ENCODE data around the gene CRLF3. TPM values are rescaled to one million over a fixed set of nuclear protein-coding genes. Genes with fewer than 3 reads are reported as not detected.
A peak's percentile ranks its signal among the peaks of the same experiment; 100 is the strongest.

Gene CRLF3, protein sequence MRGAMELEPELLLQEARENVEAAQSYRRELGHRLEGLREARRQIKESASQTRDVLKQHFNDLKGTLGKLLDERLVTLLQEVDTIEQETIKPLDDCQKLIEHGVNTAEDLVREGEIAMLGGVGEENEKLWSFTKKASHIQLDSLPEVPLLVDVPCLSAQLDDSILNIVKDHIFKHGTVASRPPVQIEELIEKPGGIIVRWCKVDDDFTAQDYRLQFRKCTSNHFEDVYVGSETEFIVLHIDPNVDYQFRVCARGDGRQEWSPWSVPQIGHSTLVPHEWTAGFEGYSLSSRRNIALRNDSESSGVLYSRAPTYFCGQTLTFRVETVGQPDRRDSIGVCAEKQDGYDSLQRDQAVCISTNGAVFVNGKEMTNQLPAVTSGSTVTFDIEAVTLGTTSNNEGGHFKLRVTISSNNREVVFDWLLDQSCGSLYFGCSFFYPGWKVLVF
- 10 to 100 TPM; 13.0 to 16.4 TPM for total RNA-seq

DNA sequence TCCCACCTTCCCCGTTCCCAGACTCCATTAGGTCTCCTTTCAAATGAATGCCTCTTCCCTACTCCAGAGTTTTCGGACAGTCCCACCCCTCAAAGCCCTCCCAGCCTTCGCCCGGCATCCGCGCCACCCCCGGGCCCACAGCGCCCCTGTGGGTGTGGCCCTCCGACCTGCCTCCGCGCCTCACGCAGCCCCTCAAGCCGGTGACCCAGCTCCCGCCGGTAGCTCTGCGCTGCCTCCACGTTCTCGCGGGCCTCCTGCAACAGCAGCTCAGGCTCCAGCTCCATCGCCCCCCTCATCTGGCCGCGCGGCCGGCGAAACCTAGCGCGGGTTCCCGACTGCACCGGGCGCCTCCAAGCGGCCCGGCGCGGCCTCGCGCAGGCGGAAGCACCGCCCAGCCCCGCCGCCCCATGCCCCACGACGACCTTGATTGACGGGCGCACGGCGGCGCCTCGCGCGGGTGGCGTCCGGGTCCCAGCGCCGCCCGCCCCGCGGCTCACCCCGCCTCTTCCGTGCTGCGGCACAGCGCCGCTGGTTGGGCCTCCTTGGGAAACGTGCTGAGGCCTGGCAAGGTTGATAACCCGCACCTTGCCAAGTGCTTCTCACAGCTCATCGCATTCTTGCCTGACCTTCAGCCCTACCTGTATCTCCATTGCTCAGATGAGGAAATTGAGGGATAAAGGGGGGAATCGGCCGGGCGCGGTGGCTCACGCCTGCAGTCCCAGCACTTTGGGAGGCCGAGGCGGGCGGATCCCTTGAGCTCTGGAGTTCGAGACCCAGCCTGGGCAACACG lies at the start of gene CRLF3:
Gene CRLF3, minus strand, starts transcription at position 337 of the 790 bp plus-strand sequence. Its CDS starts 41 bp downstream, at position 296.
- H3K4me1 ChIP-seq (ENCODE audit: control insufficient read depth in 1 of 2, low read depth in 2 of 2) = peaks cover 2 to 5% of the 10 kb centered on the region in 2 donors
- DNase-seq (ENCODE audit: low spot score) (peak; percentile 50), ATAC-seq (ENCODE audit: insufficient number of reproducible peaks, low FRiP score, low read depth) (peak; percentile 83)
- no peaks in the 10 kb centered on the region for H3K36me3 ChIP-seq
- TF ChIP-seq, protein P1, sequence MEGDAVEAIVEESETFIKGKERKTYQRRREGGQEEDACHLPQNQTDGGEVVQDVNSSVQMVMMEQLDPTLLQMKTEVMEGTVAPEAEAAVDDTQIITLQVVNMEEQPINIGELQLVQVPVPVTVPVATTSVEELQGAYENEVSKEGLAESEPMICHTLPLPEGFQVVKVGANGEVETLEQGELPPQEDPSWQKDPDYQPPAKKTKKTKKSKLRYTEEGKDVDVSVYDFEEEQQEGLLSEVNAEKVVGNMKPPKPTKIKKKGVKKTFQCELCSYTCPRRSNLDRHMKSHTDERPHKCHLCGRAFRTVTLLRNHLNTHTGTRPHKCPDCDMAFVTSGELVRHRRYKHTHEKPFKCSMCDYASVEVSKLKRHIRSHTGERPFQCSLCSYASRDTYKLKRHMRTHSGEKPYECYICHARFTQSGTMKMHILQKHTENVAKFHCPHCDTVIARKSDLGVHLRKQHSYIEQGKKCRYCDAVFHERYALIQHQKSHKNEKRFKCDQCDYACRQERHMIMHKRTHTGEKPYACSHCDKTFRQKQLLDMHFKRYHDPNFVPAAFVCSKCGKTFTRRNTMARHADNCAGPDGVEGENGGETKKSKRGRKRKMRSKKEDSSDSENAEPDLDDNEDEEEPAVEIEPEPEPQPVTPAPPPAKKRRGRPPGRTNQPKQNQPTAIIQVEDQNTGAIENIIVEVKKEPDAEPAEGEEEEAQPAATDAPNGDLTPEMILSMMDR (IDR thresholded peaks at IDR 0.05) = peak; percentile 62
- H3K4me3 ChIP-seq = peak within 1 kb of the TSS; percentile 94
- peak within 1 kb of the TSS; percentile 61 to 70 for H3K27ac ChIP-seq
- no peaks in the 10 kb centered on the region for H3K9me3 ChIP-seq
- no peaks in the 10 kb centered on the region for H3K27me3 ChIP-seq (replicated peaks; ENCODE audit: insufficient read depth)

DNA sequence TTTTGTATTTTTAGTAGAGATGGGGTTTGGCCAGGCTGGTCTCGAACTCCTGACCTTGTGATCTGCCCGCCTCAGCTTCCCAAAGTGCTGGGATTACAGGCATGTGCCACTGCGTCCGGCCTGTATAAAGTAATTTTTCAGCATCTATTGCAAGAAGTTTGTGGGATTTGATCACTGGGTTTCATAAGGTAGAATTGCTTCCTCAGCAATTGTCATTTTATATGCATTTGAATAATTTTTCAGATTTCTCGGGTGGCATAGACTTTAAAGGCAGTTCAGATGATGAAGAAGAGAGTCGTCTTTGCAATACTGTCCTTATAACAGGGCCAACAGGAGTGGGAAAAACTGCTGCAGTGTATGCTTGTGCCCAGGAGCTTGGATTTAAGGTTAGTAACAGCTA lies 44.5 kb upstream of the CRLF3 start:
- ATAC-seq (ENCODE audit: insufficient number of reproducible peaks, low FRiP score, low read depth) = no peak
- DNase-seq (ENCODE audit: low spot score) = no peak
- H3K36me3 ChIP-seq = no peaks in the 10 kb centered on the region
- H3K4me3 ChIP-seq = no peak overlapping the region
- no peak overlapping the region for H3K27ac ChIP-seq
- no peaks in the 10 kb centered on the region for H3K9me3 ChIP-seq
- H3K27me3 ChIP-seq (replicated peaks; ENCODE audit: insufficient read depth) = no peaks in the 10 kb centered on the region
- H3K4me1 ChIP-seq (ENCODE audit: control insufficient read depth in 1 of 2, low read depth in 2 of 2) = no peaks in the 10 kb centered on the region
- TF ChIP-seq, protein P1 (IDR thresholded peaks at IDR 0.05) = no peak

DNA sequence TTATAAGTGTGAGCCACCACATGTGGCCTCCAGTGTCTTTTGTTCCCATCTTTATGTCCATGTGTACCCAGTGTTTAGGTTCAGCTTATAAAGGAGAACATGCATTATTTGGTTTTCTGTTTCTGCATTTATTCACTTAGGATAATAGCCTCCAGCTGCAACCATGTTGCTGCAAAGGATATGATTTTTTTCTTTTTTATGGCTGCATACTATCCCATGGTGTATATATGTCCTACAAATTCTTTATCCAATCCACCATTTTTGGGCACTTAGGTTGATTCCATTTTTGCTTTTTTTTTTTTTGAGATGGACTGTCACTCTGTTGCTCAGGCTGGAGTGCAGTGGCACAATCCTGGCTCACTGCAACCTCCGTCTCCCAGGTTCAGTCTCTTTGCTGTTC lies 40.1 kb upstream of the CRLF3 start:
- ATAC-seq (ENCODE audit: insufficient number of reproducible peaks, low FRiP score, low read depth) (no peak), DNase-seq (ENCODE audit: low spot score) (no peak)
- Histone ChIP-seq H3K27ac (no peak overlapping the region), H3K4me3 (no peak overlapping the region), H3K36me3 (no peaks in the 10 kb centered on the region), H3K4me1 (ENCODE audit: control insufficient read depth in 1 of 2, low read depth in 2 of 2) (no peaks in the 10 kb centered on the region), H3K9me3 (no peaks in the 10 kb centered on the region), H3K27me3 (replicated peaks; ENCODE audit: insufficient read depth) (no peaks in the 10 kb centered on the region)
- TF ChIP-seq, protein P1 (IDR thresholded peaks at IDR 0.05) = no peak

DNA sequence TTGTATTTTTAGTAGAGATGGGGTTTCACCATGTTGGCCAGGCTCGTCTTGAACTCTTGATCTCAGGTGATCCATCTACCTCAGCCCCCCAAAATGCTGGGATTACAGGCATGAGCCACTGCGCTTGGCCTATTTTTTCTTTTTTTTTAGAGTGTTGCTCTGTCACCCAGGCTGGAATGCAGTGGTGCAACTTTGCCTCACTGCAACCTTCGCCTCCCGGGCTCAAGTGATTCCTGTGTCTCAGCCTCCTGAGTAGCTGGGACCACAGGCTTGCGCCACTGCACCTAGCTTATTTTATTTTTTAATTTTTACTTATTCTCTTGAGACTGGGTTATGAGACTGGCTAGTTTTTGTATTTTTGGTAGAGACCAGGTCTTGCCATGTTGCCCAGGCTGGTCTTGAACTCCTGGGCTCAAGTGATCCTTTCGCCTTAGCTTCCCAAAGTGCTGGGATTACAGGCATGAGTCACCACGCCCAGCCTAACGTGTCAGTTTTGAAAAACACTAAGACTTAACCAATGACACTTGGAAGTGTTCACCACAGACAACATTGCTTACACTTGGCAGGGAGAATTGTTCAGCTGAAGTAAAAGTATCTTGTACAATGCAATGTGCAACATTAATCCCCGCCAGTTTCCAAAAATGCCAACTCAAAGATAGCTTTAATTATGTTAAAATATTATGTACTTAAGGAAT lies 34.2 kb upstream of the CRLF3 start:
- H3K36me3 ChIP-seq = no peaks in the 10 kb centered on the region
- TF ChIP-seq, protein P1 (IDR thresholded peaks at IDR 0.05) = no peak
- H3K27ac ChIP-seq = no peak overlapping the region
- ATAC-seq (ENCODE audit: insufficient number of reproducible peaks, low FRiP score, low read depth) (no peak), DNase-seq (ENCODE audit: low spot score) (no peak)
- no peaks in the 10 kb centered on the region for H3K27me3 ChIP-seq (replicated peaks; ENCODE audit: insufficient read depth)
- H3K4me1 ChIP-seq (ENCODE audit: control insufficient read depth in 1 of 2, low read depth in 2 of 2) = no peaks in the 10 kb centered on the region
- no peaks in the 10 kb centered on the region for H3K9me3 ChIP-seq
- H3K4me3 ChIP-seq = no peak overlapping the region

DNA sequence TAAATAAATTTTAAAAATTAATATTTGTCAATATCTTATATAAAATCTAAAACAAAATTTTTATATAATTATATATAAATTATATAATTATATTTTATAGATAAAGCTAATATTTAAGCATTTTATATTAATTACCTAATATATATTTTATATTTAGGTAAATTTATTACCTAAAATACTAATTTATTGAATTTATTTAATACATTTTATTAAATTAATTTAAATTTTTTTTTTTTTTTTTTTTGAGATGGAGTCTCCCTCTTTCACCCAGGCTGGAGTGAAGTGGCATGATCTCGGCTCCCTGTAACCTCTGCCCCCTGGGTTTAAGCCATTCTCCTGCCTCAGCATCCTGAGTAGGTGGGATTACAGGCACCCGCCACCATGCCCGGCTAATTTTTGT lies 29.7 kb upstream of the CRLF3 start:
- DNase-seq (ENCODE audit: low spot score) = no peak
- Histone ChIP-seq H3K4me3 (no peak overlapping the region), H3K27ac (no peak overlapping the region), H3K9me3 (no peaks in the 10 kb centered on the region), H3K4me1 (ENCODE audit: control insufficient read depth in 1 of 2, low read depth in 2 of 2) (no peaks in the 10 kb centered on the region), H3K36me3 (no peaks in the 10 kb centered on the region), H3K27me3 (replicated peaks; ENCODE audit: insufficient read depth) (no peaks in the 10 kb centered on the region)
- no peak for ATAC-seq (ENCODE audit: insufficient number of reproducible peaks, low FRiP score, low read depth)
- TF ChIP-seq, protein P1 (IDR thresholded peaks at IDR 0.05) = no peak
